SK-N-SH (cell line): ENCODE measurements around the gene TM9SF3. TPM values are rescaled to one million over a fixed set of nuclear protein-coding genes. Genes with fewer than 3 reads are reported as not detected.
"Not testable (repeated sequence)": the region's sequence is repeated elsewhere in the genome, so short reads cannot be mapped to it uniquely, and the experiment has no call there.

Experiments
- CTCF ChIA-PET: fragments of 300-600, 350-600 bp; formaldehyde crosslinking; extraction: SDS; loops from one replicate; lab custom pipeline; 2021; lab: Yijun Ruan, JAX
- POLR2A ChIA-PET: fragments of 350-600 bp; sonication (Branson Sonifier 250); formaldehyde crosslinking; extraction: SDS; loops from one replicate; lab custom pipeline; 2020; ENCODE audit warnings: antibody characterized with exemption, inconsistent platforms; lab: Yijun Ruan, JAX
- DNase-seq: peaks from one replicate; pipeline ENCODE4 v3.0.0; 2012
- H2AFZ ChIP-seq: fragments of 200-600 bp; sonication (generic); 2 replicates; pipeline ENCODE4 v1.8.1; 2016; ENCODE audit warnings: antibody characterized with exemption, mild to moderate bottlenecking, low read depth
- H3F3A ChIP-seq: fragments of 200-600 bp; sonication (generic); replicated peaks from 2 replicates; pipeline ENCODE3; 2016; ENCODE audit warnings: antibody characterized with exemption, mild to moderate bottlenecking; ENCODE audit not compliant: insufficient read depth
- H3K27ac ChIP-seq, 2 experiments: fragments of 200-500 bp in 1 of 2; fragments of 200-600 bp in 1 of 2; sonication (Bioruptor generic) in 1 of 2; sonication (generic), shearing (Covaris generic) in 1 of 2; 2 replicates each; pipeline versions ENCODE4 v1.5.1 to v1.6.1; 2014 to 2016; ENCODE audit warnings: low read depth in 2 of 2, inconsistent platforms in 1 of 2, low read length in 1 of 2, mild to moderate bottlenecking in 1 of 2, mixed read lengths in 1 of 2
- H3K27me3 ChIP-seq: fragments of 200-600 bp; sonication (generic), shearing (Covaris generic); 2 replicates; pipeline ENCODE4 v1.6.1; 2016; ENCODE audit warnings: mixed run types; ENCODE audit not compliant: insufficient read depth
- H3K36me3 ChIP-seq, 2 experiments: fragments of 200-500 bp in 1 of 2; fragments of 200-600 bp in 1 of 2; sonication (Bioruptor generic) in 1 of 2; sonication (generic) in 1 of 2; replicated peaks in 1 of 2; 2 replicates each; pipeline versions ENCODE3 to v1.5.1; 2014 to 2016; ENCODE audit warnings: low read length in 1 of 2, mild to moderate bottlenecking in 1 of 2; ENCODE audit not compliant: insufficient read depth in 2 of 2, control insufficient read depth in 1 of 2
- H3K4me1 ChIP-seq, 2 experiments: fragments of 200-500 bp in 1 of 2; fragments of 200-600 bp in 1 of 2; sonication (Bioruptor generic) in 1 of 2; sonication (generic), shearing (Covaris generic) in 1 of 2; 2 replicates each; pipeline versions ENCODE4 v1.5.1 to v1.6.1; 2014 to 2016; ENCODE audit warnings: low read depth in 1 of 2, low read length in 1 of 2, mixed run types in 1 of 2; ENCODE audit not compliant: insufficient read depth in 2 of 2, control insufficient read depth in 1 of 2
- H3K4me2 ChIP-seq: fragments of 200-600 bp; sonication (generic), shearing (Covaris generic); 2 replicates; pipeline ENCODE4 v1.6.1; 2017; ENCODE audit warnings: mixed run types
- H3K4me3 ChIP-seq, 2 experiments: fragments of 200-500 bp in 1 of 2; fragments of 200-600 bp in 1 of 2; sonication (Bioruptor generic) in 1 of 2; sonication (generic), shearing (Covaris generic) in 1 of 2; 2 replicates each; pipeline versions ENCODE4 v1.5.1 to v1.8.1; 2014 to 2016; ENCODE audit warnings: low read depth in 2 of 2, inconsistent platforms in 1 of 2, low read length in 1 of 2, mild to moderate bottlenecking in 1 of 2, mixed read lengths in 1 of 2, moderate library complexity in 1 of 2
- H3K79me2 ChIP-seq: fragments of 200-600 bp; sonication (generic); 2 replicates; pipeline ENCODE4 v1.8.1; 2017; ENCODE audit warnings: mild to moderate bottlenecking; ENCODE audit not compliant: insufficient read depth
- H3K9ac ChIP-seq: fragments of 200-600 bp; sonication (generic); 2 replicates; pipeline ENCODE4 v1.6.1; 2017; ENCODE audit warnings: mixed run types
- H3K9me2 ChIP-seq: fragments of 200-600 bp; sonication (generic); 2 replicates; pipeline ENCODE4 v1.6.1; 2017; ENCODE audit warnings: mixed run types
- H3K9me3 ChIP-seq: fragments of 200-600 bp; sonication (generic); 2 replicates; pipeline ENCODE4 v1.6.1; 2017; ENCODE audit warnings: mixed run types, mild to moderate bottlenecking, moderate library complexity
- H4K20me1 ChIP-seq: fragments of 200-600 bp; sonication (generic); 2 replicates; pipeline ENCODE4 v1.6.1; 2017; ENCODE audit warnings: mild to moderate bottlenecking, mixed run types; ENCODE audit not compliant: insufficient read depth
- CTCF ChIP-seq: fragments of 200-600 bp; sonication (generic); IDR thresholded peaks from 2 replicates; pipeline ENCODE4 v1.6.1; 2017; ENCODE audit warnings: antibody characterized with exemption, mild to moderate bottlenecking, moderate library complexity
- ELF1 ChIP-seq: IDR thresholded peaks from 2 replicates; pipeline ENCODE4 v1.4.0; 2012
- GATA2 ChIP-seq: sonication (generic); formaldehyde crosslinking; IDR thresholded peaks from 2 replicates; pipeline ENCODE4 v1.5.0; 2020; ENCODE audit warnings: mild to moderate bottlenecking, missing genetic modification reagents
- RAD21 ChIP-seq: IDR thresholded peaks from 2 replicates; pipeline ENCODE4 v1.6.1; 2012; ENCODE audit warnings: mild to moderate bottlenecking, low read length
- RFX5 ChIP-seq: IDR thresholded peaks from 2 replicates; pipeline ENCODE4 v1.6.1; 2012; ENCODE audit warnings: mild to moderate bottlenecking, improper control_type of control experiment, low read length
- SMC3 ChIP-seq: IDR thresholded peaks from 2 replicates; pipeline ENCODE4 v1.6.1; 2012; ENCODE audit warnings: low read depth, low read length, improper control_type of control experiment
- TCF12 ChIP-seq: IDR thresholded peaks from 2 replicates; pipeline ENCODE4 v1.4.0; 2012
- YY1 ChIP-seq: IDR thresholded peaks from 2 replicates; pipeline ENCODE4 v1.4.0; 2012; ENCODE audit warnings: low read depth, mild to moderate bottlenecking
- ZBTB33 ChIP-seq: IDR thresholded peaks from 2 replicates; pipeline ENCODE4 v1.4.0; 2012; ENCODE audit warnings: low read depth, borderline replicate concordance
- WGBS: methylation state at CpG from one replicate; pipeline ENCODE4 v1.1.6; 2017; ENCODE audit warnings: low lambda C conversion rate; 5-methylcytosine and 5-hydroxymethylcytosine counted together
- polyA plus RNA-seq, 3 experiments: library from polyadenylated mRNA; depleted of rRNA; stranded (reverse); fragments of >200 nt; gene quantifications; 2 replicates each; pipeline ENCODE4 v1.2.3, GENCODE V29; 2012

TM9SF3 gene
- polyA plus RNA-seq, 1 of the 3 experiments (the other 2 are of a cell fraction): 24.9 TPM

- no peaks in the 10 kb centered on the region for H3K27me3 ChIP-seq
- ChIA-PET CTCF (interaction anchor here (0.7 to 4.6 kb wide), 24 partner anchors 10 to 655 kb away, joined by 3 to 30 read pairs (median 4); partner anchors contain the start of gene TLL2), POLR2A (no interaction called here)
- DNase-seq: peak; percentile 22
- H3K9me2 ChIP-seq: no peaks in the 10 kb centered on the region
- H2AFZ ChIP-seq: no peak overlapping the region
- no peak overlapping the region for H3K27ac ChIP-seq
- TF ChIP-seq SMC3 (peak; percentile 41), YY1 (no peak), RAD21 (peak; percentile 67), RFX5 (no peak), CTCF (peak; percentile 58)
- peaks cover 64% of the 10 kb centered on the region for H3K79me2 ChIP-seq
- no peak overlapping the region for H3K9ac ChIP-seq
- peaks cover 63 to 73% of the 10 kb centered on the region in 2 experiments for H3K36me3 ChIP-seq
- peaks cover 30% of the 10 kb centered on the region for H4K20me1 ChIP-seq
- no peak overlapping the region for H3K4me3 ChIP-seq
- H3F3A ChIP-seq: peaks cover 6% of the 10 kb centered on the region
- 67% methylated on average over 1 of the region's 1 CpG for WGBS
- H3K4me1 ChIP-seq: no peaks in the 10 kb centered on the region
- no peaks in the 10 kb centered on the region for H3K9me3 ChIP-seq
- H3K4me2 ChIP-seq: no peak overlapping the region
These were observed 30.8 kb downstream of the TM9SF3 start for GRCh38 chr10:96556003-96556402.

GRCh38 chr10:96555330-96555729 is 31.5 kb downstream of the TM9SF3 start:
- Histone ChIP-seq H3K36me3 (peaks cover 62 to 75% of the 10 kb centered on the region in 2 experiments), H3K27ac (no peak overlapping the region), H4K20me1 (peaks cover 30% of the 10 kb centered on the region), H3F3A (peaks cover 6% of the 10 kb centered on the region), H3K4me1 (no peaks in the 10 kb centered on the region), H3K9ac (no peak overlapping the region), H3K9me3 (no peaks in the 10 kb centered on the region), H3K9me2 (no peaks in the 10 kb centered on the region), H3K79me2 (peaks cover 64% of the 10 kb centered on the region), H3K4me2 (no peak overlapping the region), H2AFZ (no peak overlapping the region), H3K4me3 (no peak overlapping the region), H3K27me3 (no peaks in the 10 kb centered on the region)
- WGBS: 97% methylated on average over 3 of the region's 3 CpGs
- no peak for DNase-seq
- POLR2A ChIA-PET: no interaction called here
- no peak for TF ChIP-seq ELF1
- TF ChIP-seq RAD21: no peak
- no peak for TF ChIP-seq ZBTB33
- CTCF ChIA-PET: interaction anchor here (1.0 to 4.6 kb wide), 10 partner anchors 11 to 185 kb away, joined by 3 to 30 read pairs (median 6); no protein-coding TSS in a partner anchor

GRCh38 chr10:96548589-96548988 is 38.2 kb downstream of the TM9SF3 start:
- no peak for TF ChIP-seq GATA2 (CRISPR knock-in tag)
- TF ChIP-seq TCF12: no peak
- CTCF ChIA-PET: no interaction called here
- H3K36me3 ChIP-seq: peaks cover 69 to 82% of the 10 kb centered on the region in 2 experiments

GRCh38 chr10:96545558-96545957 is 41.3 kb downstream of the TM9SF3 start:
- H3K9me3 ChIP-seq, POLR2A ChIA-PET, H3F3A ChIP-seq, H3K9ac ChIP-seq, H3K4me3 ChIP-seq, H3K4me1 ChIP-seq, H3K4me2 ChIP-seq, H2AFZ ChIP-seq, DNase-seq, H4K20me1 ChIP-seq, H3K27me3 ChIP-seq, H3K9me2 ChIP-seq, H3K27ac ChIP-seq: not testable (repeated sequence)
- Histone ChIP-seq H3K79me2 (peaks cover 33% of the 10 kb centered on the region; the same call in 1 of the 2 replicates), H3K36me3 (peaks cover 69 to 73% of the 10 kb centered on the region in 2 experiments)
- CTCF ChIA-PET: interaction anchor here (1.0 to 2.2 kb wide), 4 partner anchors 10 to 170 kb away, joined by 4 to 8 read pairs (median 6); partner anchors contain the start of gene TLL2
- WGBS: 96% methylated on average over 10 of the region's 10 CpGs

More at GRCh38 chr10:96548589-96548988, 38.2 kb downstream of the TM9SF3 start:
- H3K4me1 ChIP-seq: no peaks in the 10 kb centered on the region
- no peak for DNase-seq
- no peak overlapping the region for H2AFZ ChIP-seq
- WGBS: 96% methylated on average over 5 of the region's 5 CpGs
- no peak overlapping the region for H3K27ac ChIP-seq
- no peaks in the 10 kb centered on the region for H4K20me1 ChIP-seq
- H3K4me2 ChIP-seq: no peak overlapping the region
- no peaks in the 10 kb centered on the region for H3K9me2 ChIP-seq
- POLR2A ChIA-PET: no interaction called here
- H3K4me3 ChIP-seq: no peak overlapping the region
- no peak overlapping the region for H3K9ac ChIP-seq
- no peaks in the 10 kb centered on the region for H3K9me3 ChIP-seq
- H3F3A ChIP-seq: peaks cover 10% of the 10 kb centered on the region
- H3K79me2 ChIP-seq: peaks cover 40% of the 10 kb centered on the region
- no peaks in the 10 kb centered on the region for H3K27me3 ChIP-seq
